Caki2 (cell line): Measurements from ENCODE around the gene GSTO2. TPM values are rescaled to one million over a fixed set of nuclear protein-coding genes. Genes with fewer than 3 reads are reported as not detected.

Source experiments
- DNase-seq: peaks from one replicate; pipeline ENCODE4 v3.0.0-alpha.2; 2015; ENCODE audit warnings: low read depth
- in situ Hi-C: cut with HindIII; loops from 2 replicates; pipeline ENCODE4 v1.10.0; 2016; ENCODE audit warnings: low sequenced_read_pairs, low pct_unique_long_range_greater_than_20kb, mixed read lengths
- total RNA-seq: library from RNA; depleted of rRNA; stranded (reverse); fragments of >200 nt; shearing (Covaris generic); gene quantifications from 2 replicates; pipeline ENCODE4 v1.2.3, GENCODE V29; 2014; ENCODE audit warnings: low replicate concordance

GSTO2 gene
- total RNA-seq, 1 experiment from 2014 or later, result 15.1 TPM

DNA sequence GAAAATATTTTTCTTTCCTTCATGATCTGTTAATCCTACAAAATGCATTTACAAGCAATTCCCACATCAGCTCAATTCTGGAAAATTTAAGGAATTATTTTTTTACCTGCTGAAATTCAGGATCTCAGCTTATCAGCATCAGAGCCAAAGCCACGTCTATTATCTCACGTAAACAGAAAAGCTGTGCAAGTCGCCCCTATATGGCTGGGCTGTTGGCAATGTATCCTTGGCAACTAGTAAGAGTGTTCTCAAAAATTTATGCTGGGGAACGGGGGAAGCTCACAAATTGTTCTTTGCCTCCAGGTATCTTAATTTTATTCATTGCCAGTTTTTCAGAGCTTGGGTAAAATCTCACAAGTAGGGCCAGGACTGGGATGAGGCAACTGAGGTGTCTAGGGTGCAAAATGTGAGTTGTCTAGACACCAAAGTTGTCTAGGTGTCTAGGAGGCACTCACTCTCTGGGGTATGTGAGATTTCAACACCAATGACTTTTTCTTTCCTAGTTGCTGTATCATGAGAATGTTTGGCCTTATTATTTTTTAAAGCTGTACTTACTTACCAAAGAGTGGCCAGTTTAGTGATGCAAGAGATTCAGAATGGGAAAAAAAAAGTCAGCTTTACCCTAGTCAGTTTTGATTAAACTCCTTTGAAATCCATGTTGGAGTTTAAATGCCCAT, 5.1 kb downstream of the GSTO2 start:
- in situ Hi-C loops, result no loop called here
- no peak for DNase-seq

DNA sequence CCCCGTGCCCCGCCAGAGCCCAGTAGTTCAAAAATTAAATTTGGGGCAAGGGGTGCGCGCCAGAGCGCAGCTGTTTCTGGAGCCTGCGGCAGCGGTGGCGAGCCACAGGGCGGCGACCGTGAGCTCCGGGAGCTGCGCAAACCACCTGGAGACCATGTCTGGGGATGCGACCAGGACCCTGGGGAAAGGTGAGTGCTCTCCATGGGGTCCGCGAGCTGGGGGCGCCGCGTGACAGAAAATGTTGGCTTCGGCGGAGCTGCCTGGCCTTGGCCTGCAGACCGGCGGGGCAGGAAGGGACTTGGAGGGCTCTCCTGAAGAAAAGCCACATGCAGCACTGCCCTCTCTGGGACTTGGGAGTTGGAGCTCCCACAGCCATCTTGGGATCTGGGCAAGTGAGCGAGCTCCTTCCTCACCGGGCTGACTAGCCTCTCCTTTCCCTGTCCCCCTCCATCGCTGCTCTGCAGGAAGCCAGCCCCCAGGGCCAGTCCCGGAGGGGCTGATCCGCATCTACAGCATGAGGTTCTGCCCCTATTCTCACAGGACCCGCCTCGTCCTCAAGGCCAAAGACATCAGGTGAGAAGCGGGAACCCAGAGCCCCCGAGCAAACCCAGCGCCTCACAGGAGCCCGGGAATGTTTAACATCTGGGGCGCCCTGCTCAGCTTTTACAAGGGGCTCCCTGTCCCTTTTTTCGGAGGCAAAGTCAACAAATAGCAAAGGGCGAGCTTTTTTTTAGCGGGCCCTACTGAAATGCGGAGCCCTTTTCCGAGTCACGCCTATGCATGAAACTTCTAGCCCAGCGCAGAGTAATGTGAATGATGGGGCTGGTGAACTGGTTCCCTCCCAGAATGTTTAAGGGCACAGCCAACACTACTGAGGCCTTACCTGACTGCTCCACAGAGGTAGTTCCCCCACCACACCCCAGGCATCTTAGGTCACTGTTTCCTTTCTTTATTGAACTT, 6.1 kb downstream of the GSTO2 start:
- DNase-seq, result peak; percentile 55

DNA sequence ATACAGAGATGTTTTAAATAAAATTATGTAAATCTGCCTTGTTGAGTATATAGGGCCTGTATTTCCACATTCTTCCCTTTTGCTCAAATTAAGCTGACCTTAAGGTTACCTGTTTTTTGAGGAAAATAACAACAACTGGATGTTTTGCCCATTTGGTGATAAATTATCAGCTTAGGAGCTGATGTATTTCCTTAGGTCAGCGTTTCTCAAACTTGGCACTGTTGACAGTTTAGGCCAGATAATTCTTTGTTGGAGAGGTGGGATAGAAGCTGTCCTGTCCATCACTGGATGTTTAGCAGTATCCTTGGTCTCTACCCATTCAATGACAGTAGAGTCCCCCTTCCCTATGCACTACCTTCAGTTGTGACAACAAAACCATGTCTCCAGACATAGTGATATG, 7.2 kb downstream of the GSTO2 start:
- DNase-seq, result no peak
- in situ Hi-C loops, result no loop called here

More for the DNA sequence above, 6.1 kb downstream of the GSTO2 start:
- in situ Hi-C loops, result no loop called here

- DNase-seq, result no peak
- in situ Hi-C loops, result no loop called here
Observed at GRCh38 chr10:104277785-104278184, 8.8 kb downstream of the GSTO2 start.

DNA sequence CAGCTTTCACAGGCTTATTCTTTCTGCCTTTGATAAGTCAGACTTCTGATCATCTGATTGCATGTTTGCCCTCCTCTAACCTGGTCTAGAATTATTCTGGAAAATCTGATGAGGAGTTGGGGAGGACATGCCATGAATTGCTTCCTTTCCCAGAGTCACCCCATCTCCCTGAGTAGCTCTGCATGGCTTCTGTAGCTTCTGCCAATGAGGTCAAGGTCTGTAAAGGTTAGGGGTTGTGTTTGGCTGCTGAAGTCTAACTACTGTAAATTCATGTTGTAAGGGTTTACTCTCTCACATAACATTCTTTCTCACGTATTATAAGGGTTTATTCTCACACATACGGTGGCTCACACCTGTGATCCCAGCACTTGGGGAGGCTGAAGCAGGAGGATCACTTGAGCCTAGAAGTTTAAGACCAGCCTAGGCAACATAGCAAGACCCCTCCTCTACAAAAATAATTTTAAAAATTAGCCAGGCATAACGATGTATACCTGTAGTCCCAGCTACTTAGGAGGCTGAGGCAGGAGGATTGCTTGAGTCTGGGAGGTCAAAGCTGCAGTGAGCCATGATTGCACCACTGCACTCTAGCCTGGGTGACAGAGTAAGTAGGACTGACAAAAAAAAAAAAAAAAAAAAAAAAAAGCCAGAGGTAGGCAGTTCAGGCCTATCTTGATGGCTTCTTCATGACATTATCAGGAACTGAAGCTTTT, 10.7 kb downstream of the GSTO2 start:
- no peak for DNase-seq
- in situ Hi-C loops, result no loop called here

GRCh38 chr10:104281694-104282093, 12.7 kb downstream of the GSTO2 start:
- in situ Hi-C loops, result no loop called here
- DNase-seq, result no peak

GRCh38 chr10:104284846-104285245, 15.9 kb downstream of the GSTO2 start:
- DNase-seq, result no peak
- in situ Hi-C loops, result no loop called here

GRCh38 chr10:104286939-104287338, 18.0 kb downstream of the GSTO2 start:
- DNase-seq, result no peak
- in situ Hi-C loops, result no loop called here

DNA sequence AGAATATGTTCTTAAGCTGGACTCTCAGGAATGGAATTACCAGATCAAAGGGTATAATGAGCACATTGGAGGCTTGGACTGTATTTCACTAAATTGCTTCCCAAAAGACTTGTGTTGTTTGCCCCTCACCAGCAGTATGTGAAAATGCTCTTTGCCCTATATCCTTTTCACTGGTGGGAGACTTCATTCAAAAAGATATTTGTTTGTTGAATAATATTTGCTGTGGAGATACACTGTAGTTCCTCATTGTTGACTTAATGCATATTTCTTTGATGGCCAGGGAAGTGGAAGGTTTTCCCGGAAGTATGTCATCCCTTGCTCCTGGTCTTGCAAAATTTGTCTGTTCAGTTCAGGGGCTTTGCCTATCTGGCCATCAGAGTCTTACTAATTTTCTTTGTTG, 19.4 kb downstream of the GSTO2 start:
- in situ Hi-C loops, result no loop called here

GRCh38 chr10:104291439-104291951, 22.5 kb downstream of the GSTO2 start:
- in situ Hi-C loops, result no loop called here
- DNase-seq, result peak; percentile 81

More for the DNA sequence above, 19.4 kb downstream of the GSTO2 start:
- DNase-seq, result no peak

DNA sequence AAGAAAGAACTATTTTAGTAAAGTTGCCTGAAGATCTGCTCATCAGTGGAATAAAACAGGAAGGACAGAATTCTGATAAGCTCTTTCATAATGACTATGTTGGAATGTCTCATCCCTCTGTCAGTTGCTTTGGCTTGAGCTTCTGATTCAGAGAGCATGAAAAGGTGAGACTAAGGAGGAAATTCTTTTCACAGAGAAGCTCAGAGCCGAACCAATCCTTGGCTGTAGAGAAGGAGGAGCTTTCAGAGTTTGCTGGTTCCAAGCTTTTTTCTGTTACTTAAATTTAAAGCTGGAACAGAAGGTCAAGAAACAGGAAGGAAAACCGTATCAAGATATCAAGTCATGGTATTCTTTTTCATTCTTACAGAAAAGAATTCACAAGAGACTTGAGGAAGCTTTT, 24.0 kb downstream of the GSTO2 start:
- in situ Hi-C loops, result no loop called here
- DNase-seq, result no peak

GRCh38 chr10:104293781-104294321, 24.9 kb downstream of the GSTO2 start:
- in situ Hi-C loops, result no loop called here
- no peak for DNase-seq

GRCh38 chr10:104296687-104297436, 27.9 kb downstream of the GSTO2 start:
- no peak for DNase-seq
- in situ Hi-C loops, result no loop called here

DNA sequence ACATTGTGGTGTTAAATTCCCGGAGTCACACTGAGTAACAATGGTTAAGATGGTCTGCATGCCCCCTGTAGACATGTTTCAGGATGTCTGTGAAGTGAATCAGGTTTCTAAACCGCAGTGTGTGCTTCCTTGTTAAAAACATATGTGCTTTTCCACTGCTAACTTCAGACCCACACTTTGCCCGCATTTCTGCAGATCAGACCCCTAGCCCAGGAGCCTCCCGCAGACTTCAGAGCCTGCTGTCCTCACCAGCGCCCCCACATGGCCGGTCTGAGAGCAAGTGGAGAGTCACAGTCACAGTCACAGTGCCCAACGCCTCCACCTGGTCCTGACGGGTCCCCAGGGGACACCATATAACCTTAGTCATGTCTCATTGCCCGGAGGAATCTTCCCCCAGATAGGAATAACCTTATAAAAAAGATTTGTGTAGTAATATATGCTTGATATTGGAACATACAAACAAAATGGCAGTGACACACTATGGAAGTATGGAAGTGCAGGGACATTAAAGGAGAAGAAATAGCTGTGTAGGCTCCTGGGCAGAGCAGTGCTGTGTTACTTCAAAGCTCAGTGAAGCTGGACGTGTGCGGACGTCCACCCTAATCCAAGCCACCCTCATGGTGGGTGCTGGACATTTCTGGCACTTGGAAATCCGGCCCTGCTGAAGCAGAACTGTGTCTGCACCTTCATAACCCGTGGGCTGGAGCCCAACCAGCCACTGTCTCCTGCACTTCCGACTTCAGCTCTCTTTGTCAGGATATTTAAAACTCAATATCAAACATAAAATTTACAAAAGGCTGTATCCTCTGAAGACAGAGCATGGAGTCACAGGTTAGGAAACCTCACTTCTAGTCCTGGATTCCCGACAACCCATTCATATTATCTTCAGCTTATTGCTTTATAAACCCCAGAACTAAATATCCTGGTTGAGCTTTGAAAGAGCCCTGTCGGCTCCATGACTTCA, 29.0 kb downstream of the GSTO2 start:
- in situ Hi-C loops, result no loop called here
- no peak for DNase-seq

GRCh38 chr10:104299031-104299904, 30.3 kb downstream of the GSTO2 start:
- in situ Hi-C loops, result no loop called here
- DNase-seq, result no peak
